Epithelial cell of proximal tubule (primary cell): ENCODE data around the gene RUNDC3A. TPM values are rescaled to one million over a fixed set of nuclear protein-coding genes. Genes with fewer than 3 reads are reported as not detected.

Source experiments
- DNase-seq: peaks from one replicate; pipeline ENCODE4 v3.0.0-alpha.2; 2011; ENCODE audit warnings: low read depth
- H3K4me3 ChIP-seq: 2 replicates; pipeline ENCODE4 v1.5.1; 2011; ENCODE audit warnings: low read depth, mild to moderate bottlenecking, low read length
- total RNA-seq: library from RNA; depleted of rRNA; stranded (reverse); fragments of >200 nt; gene quantifications from 2 replicates; pipeline ENCODE4 v1.2.3, GENCODE V29; 2015
- TF ChIP-seq, protein P1 (sequence below): conservative IDR thresholded peaks from 2 replicates; pipeline ENCODE4 v1.5.1; 2012; ENCODE audit warnings: low read depth, mild to moderate bottlenecking, low read length

The RUNDC3A gene
- total RNA-seq, 1 donor from 2014 or later, result 2.2 TPM

DNA sequence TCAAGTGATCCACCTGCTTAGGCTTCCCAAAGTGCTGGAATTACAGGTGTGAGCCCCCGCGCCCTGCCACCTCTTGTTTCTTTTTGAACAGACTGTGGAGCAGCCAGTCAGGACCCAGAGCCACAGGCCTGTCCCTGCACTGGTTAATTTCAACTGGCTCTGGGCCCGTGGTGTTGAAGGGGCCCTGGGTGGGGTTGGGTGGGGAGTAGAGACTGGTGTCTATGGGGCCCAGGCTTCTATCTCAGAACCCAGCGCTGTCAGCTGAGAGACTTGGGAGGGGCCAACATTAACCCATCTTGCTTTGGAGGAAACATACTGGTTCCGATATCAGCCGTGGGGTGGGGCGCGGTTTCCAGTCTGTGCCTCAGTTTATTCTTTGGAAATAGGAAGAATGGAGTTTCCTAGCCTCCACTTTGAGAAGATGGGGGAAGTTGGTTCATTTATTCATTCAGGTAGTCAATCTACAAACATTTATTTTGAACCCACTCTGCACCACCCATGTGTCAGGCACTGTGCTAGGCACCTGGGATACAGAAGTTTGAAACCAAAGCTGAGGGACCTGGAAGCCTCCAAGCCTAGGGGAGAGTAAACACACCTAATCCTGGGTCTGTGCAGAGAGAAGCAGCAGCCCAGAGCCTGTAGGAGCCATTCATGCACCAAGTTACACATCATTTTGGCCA is 24.9 kb upstream of the RUNDC3A start:
- DNase-seq, result no peak
- H3K4me3 ChIP-seq, result no peak overlapping the region
- TF ChIP-seq, protein P1, sequence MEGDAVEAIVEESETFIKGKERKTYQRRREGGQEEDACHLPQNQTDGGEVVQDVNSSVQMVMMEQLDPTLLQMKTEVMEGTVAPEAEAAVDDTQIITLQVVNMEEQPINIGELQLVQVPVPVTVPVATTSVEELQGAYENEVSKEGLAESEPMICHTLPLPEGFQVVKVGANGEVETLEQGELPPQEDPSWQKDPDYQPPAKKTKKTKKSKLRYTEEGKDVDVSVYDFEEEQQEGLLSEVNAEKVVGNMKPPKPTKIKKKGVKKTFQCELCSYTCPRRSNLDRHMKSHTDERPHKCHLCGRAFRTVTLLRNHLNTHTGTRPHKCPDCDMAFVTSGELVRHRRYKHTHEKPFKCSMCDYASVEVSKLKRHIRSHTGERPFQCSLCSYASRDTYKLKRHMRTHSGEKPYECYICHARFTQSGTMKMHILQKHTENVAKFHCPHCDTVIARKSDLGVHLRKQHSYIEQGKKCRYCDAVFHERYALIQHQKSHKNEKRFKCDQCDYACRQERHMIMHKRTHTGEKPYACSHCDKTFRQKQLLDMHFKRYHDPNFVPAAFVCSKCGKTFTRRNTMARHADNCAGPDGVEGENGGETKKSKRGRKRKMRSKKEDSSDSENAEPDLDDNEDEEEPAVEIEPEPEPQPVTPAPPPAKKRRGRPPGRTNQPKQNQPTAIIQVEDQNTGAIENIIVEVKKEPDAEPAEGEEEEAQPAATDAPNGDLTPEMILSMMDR, result no peak

DNA sequence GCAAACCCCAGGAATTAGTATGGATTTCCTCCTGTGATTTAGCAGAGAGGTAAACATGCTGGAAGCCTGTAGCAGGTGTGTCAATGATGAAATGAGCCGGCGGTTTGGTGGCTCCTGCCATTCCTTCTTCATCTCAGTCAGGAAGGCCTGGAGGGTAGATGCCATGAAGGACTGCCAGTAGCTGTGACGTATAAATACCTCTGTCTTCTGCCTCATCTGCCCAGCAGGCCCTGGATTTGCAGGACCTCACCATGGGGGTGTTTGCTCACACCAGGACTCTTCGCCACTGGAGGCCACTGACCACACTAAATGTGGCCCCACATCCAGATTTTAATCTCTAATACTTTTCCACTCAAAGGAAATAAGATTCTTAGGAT is 24.4 kb upstream of the RUNDC3A start:
- TF ChIP-seq, protein P1, result no peak
- H3K4me3 ChIP-seq, result no peak overlapping the region
- DNase-seq, result no peak

DNA sequence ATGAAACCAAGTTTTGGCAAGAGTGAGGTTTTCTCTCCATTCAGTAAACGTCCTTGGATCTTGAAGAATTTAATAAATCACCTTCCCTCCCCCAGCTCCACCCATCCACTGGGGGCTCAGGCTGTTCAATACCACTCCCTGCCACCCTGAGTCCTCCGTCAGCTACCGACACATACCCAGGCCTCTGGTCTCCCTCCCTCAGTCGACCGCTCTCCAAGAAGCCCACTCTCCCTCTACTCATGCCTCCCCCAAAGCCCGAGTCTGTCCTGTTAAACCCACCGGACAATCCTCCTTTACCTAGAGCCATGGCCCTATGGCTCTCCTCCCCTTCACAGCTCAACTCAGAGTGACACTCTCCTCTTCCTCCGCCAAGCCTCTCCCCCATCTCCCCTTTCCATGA is 20.8 kb upstream of the RUNDC3A start:
- DNase-seq, result no peak
- H3K4me3 ChIP-seq, result no peak overlapping the region
- TF ChIP-seq, protein P1, result no peak

DNA sequence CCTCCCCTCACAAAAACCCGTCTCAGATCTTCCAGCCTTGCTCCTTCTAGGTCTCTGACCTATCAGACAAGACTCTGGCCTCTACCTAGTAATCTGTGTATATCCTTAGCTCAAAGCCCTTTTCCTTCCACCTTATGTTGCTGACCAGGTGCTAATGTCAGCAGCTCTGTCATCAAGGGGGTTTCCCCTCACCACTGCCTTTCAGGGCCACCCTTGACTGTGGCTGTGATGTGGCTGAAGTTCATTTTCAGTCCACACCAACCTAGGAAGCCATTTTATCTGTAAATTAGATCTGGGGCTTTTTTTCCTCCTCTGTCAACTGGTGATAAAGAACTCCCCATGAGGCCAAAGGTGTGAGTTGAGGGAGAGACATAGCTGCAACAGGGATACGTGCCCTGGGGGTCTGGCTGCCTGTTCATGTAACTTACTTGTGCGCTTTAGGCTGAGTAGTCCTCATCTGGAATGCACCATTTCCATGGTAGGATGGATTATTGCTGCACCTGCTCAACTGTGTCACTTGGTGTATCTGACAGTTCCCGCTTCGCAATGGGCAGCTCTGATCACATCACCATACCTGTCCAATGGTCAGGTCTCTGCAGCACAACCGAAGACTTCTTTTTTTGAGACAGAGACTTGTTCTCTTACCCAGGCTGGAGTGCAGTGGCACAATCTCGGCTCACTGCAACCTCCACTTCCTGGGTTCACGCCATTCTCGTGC is 14.7 kb upstream of the RUNDC3A start:
- no peak for DNase-seq
- no peak overlapping the region for H3K4me3 ChIP-seq
- TF ChIP-seq, protein P1, result no peak

DNA sequence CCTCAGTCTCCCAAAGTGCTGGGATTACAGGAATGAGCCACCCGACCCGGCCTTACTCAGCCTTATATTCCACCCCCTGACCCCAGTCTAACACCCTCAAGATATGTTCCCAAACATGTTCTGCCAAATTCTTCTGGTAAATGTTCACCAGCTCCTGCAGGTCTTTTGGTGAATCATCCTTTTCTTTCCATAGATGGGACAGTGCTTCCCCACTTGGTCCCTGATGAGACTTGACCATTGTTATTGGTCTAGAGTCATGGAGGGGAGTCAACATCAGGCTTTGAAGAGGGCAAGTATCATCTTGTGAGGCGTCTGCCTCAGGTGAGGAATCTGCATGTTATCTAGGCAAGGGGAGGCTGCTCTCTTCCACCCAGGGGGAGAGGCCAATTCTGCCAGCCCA is 10.4 kb upstream of the RUNDC3A start:
- no peak for DNase-seq
- TF ChIP-seq, protein P1, result no peak
- H3K4me3 ChIP-seq, result no peak overlapping the region

DNA sequence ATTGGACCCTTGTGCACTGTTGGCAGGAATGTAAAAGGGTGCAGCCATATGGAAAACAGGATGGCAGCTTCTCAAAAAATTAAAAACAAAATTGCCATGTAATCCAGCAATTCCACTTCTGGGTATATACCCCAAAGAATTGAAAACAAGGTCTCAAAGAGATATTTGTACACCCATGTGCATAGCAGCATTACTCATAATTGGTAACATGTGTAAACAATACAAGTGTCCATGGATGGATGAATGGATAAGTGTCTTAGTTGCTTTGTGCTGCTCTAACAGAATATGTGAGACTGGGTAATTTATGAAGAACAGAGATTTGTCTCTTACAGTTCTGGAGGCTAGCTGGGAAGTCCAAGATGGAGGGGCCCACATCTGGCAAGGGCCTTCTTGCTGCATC is 3.8 kb upstream of the RUNDC3A start:
- TF ChIP-seq, protein P1, result no peak
- DNase-seq, result no peak
- H3K4me3 ChIP-seq, result no peak overlapping the region
